Endothelial cell of hepatic sinusoid (primary cell): Measurements from ENCODE around the gene CHCHD3.
"Not testable (repeated sequence)": the region's sequence is repeated elsewhere in the genome, so short reads cannot be mapped to it uniquely, and the experiment has no call there.

ENCODE experiments used
- in situ Hi-C: cut with HindIII; loops from 2 replicates; pipeline ENCODE4 v1.10.0; 2017; ENCODE audit warnings: low sequenced_read_pairs

CHCHD3 gene

DNA sequence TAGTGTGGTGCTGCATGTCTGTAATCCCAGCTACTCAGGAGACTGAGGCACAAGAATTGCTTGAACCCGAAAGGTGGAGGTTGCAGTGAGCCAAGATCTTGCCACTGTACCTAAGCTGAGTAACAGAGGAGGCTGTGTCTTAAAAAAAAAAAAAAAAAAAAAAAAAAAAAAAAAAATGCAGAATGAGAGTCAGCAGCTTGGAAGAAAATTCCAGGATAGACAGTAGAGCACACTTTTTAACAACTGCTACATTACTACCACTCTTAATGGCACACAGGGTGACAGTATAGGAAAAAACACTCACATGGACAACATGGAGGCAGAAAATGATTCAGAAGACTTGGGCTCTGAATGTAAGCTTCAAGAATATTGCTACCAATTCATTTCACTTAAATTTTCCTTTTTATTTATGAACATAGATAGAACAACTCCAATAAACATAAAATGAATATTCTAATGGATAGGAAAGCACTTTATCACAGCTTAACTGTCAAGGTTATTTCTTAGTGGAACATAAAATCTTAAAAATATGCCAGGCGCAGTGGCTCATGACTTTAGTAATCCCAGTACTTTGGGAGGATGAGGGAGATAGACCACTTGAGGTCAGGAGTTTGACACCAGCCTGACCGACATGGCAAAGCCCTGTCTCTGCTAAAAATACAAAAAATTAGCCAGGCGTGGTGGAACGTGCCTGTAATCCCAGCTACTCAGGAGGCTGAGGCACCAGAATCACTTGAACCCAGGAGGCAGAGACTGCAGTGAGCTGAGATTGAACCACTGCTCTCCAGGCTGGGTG is 31.5 kb downstream of the CHCHD3 start:
- in situ Hi-C loops: loop anchor here (5.0 kb wide), 1 partner anchor 58 kb away; no protein-coding TSS in a partner anchor

DNA sequence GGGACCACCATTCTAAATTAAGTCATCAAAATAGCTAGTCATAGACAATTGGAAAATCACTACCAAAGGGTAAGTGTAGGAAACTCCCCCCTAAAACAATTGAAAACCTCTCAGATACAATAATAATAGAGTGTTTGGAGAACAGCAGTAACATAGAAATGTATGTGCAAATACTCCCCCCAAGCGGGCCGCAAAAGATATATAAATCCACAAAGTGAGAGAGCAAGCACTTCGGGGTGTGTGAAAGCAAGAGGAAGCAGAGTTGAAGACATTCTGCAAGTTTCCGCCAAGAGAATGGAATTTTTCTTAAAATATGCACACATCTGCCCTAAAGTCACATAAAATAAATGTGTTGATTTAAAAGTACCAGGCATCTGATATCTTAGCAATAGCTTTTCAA is 33.3 kb downstream of the CHCHD3 start:
- in situ Hi-C loops: no loop called here

DNA sequence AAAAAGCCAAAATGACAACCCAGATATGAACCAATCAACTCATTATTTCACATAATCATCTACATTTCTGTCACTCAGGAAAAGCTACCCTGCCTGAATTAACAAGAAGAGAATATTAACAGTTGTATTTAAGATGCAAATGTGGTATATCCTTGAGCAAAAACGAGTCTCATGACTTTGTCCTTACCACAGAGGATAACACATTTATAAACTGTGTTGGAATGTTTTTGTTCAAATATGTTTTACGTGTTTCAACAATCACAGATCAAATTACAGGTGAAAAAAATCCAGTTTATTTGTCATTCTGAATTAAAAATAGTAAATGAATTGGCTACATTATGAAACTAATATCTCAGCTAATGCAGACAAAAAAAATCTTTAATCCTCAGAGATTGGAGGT is 34.6 kb downstream of the CHCHD3 start:
- in situ Hi-C loops: no loop called here

DNA sequence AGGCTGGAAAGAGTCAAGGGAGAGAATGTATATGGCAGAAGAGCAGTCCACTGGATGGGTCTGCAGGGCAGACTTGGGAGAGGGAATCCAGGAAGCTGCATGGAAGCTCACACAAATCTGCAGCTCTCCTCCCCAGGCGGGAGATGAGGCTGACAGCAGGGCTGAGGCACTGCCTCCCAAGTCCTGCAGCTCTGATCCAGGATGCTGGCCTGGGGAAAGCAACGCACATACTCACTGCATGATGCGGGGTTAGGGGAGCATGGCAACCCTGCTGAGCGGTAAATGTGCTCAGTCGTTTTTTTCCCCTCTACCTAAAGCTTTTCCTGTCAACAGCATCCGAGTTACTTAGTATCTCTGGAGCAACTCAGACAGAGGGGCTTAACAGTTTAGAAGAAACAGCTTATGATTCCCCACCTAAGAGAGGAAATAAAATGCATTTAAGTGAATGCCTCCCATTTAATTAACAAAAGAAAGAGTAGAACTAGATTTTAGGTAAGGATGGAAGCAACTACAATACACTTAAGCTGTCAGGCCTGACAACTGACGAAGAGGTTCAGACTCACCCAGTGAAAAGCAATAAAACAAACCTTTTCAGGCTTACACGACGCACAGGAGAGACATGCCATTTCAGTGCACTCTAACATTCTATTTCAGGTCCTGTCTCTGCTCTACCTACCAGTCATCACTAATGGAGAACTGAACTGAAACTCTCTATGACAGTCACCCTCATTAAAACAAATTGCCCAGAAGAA is 37.0 kb downstream of the CHCHD3 start:
- in situ Hi-C loops: no loop called here

DNA sequence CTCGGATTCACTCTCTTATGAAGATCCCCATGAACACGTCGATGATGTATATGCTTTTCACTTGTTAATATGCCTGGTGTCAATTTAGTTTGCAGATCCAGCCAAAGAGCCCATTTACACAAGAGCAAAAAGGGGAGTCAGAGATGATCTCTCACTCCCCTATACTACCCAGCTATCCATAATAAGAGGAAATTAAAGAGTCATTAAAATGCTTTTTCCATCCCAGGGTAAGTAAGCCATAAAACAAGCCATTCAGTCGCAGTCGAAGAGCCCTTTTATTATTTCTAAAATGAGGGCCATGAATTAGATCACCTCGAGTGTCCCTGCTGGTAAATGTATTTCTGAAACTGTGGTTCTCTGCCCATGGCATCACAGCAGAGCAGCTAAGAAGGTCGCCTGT is 41.2 kb downstream of the CHCHD3 start:
- in situ Hi-C loops: no loop called here

DNA sequence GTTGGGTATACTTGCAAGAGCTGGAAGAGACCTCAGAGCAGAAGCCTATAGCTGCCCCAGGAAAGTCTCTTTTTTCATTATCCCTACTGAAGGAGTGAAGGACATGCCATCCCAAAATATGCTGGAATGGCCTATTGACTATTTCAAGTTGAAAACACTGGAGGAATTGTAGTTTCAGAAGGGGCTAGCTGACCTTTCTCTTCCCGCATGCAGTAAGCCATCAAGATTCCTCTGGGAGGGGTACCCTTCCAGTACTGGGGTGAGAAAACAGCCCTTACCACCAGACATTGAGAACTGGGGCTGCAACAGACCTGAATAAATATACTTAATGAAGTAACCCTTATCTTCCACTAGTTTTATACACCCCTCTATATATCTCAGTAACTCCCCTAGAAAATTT is 41.7 kb downstream of the CHCHD3 start:
- in situ Hi-C loops: no loop called here

DNA sequence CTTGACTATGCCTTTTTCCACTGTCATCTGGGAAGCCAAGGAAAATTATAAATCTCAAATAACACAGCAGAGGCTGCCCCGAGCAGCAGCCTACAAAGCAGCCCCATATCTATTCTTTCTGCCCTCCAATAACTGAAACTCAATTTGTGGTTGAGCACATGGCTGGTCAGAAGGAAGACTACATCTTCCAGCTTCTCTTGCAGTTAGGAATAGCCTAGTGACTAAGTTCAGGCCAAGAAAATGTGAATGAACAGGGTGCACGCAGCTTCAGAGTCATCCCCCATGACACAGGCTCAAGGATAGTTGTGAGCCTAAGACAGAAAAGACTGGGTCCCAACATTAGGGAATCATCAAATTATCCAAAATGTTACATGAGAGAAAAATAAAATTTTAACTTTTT is 42.3 kb downstream of the CHCHD3 start:
- in situ Hi-C loops: no loop called here

DNA sequence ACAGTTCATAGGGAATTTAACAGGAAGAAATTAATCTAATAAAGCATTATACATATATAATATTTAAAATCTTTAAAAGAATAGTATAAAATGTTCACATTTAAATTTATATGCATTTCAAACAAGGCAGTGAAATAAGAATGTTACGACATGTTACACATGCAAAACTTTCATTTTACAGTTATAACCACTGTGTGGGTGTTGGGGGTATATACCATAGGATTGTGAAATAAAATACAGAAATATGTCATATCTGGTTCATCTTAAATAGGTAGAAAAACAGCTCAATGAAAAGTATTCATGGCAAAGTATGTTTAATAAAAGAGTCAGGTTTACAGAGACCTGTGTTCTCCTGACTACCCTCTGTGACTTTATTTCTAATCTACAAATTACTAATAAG is 45.6 kb downstream of the CHCHD3 start:
- in situ Hi-C loops: no loop called here

DNA sequence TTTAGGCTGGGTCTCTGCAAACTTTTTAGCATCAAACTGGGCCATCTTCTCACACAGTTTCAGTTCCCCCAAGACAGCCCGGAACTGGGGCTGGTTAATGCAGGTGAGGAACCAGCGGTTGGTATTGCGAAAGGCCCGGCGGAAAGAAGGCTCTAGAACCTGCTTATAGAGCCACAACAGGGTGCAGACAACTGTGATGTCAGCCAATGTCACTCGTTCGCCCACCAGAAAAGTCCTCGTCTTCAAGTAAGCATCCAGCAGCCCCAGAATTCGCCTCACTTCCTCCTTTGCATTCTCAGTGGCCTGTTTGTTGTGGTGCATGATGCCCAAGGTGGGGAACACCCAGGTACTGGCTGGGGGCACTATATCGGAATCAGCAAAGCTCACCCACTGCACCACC is 46.6 kb downstream of the CHCHD3 start:
- in situ Hi-C loops: not testable (repeated sequence)

DNA sequence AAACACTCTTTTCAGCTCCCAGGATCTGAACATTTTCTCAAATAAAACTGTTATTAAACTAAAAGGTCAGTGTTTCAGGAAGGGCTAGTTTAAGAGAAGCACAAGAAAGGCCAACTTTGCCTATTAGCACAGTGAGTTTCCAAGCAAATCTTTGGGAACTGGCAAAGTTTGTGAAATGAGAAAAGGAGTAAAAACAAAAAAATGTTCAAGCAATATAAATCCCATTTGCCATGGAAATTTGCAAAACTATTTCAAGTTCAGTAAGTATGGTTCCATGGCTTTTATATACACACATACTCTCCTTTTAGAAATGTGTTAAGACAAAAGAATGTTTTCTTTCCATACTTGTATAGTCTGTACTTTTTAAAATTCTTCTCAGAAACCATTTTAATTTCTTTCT is 51.5 kb downstream of the CHCHD3 start:
- in situ Hi-C loops: no loop called here

DNA sequence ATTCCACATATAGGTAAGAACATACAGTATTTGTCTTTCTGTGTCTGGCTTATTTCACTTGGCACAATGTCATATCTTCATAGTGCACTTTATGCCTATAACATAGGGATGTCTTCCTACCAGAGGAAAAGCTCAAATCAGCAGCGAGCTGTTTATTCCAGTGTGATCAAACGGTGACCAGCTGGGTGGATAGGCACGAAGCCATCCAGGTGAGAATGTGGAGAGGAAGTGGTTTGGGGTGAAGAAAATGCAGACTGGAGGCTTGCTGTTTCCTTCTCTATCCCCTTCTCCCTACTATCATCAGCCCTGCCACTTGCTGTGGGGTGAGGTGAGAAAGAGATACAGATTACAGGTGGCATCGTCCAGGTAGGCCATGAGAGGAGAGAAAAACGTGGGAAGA is 52.4 kb downstream of the CHCHD3 start:
- in situ Hi-C loops: no loop called here

DNA sequence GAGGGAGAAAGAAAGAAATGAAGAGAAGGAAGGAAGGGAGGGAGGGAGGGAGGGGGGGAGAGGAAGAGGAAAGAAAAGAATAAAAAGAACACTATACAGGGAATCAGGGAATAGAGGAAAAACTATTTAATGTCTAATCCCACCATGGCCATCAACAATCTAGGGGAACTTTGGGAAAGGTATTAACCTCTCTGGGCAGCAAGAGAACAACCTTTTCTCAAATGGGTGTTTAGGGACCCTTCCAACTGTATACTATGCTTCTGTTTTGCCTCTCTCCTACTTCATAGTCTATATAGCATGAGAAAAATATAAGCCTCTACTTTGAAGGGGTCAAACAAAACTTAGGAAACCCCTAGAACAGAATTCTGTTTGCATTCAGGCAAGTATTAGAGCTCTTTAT is 54.5 kb downstream of the CHCHD3 start:
- in situ Hi-C loops: no loop called here

DNA sequence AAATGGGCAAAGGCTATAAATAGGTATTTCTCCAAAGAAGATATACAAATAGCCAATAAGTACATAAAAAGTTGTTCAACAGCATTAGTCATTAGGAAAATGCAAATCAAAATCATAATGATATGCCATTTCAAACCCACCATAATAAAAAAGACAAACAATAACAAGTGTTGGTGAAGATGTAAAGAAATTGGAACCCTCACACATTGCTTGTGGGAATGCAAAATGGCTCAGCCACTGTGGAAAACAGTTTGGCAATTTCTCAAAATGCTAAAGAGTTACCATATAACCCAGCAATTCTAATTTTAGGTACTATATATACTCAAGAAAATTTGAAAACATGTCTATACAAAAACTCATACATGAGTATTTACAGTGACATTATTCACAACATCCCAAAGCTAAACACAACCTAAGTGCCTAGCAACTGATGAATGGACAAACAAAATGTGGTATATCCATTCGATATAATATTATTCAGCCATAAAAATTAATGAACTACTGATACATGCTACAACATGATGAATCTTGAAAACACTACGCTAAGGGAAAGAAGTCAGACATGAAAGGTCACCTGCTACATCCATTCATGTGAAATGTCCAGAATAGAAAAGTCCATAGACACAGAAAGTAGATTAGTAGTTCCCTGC is 55.6 kb downstream of the CHCHD3 start:
- in situ Hi-C loops: no loop called here

DNA sequence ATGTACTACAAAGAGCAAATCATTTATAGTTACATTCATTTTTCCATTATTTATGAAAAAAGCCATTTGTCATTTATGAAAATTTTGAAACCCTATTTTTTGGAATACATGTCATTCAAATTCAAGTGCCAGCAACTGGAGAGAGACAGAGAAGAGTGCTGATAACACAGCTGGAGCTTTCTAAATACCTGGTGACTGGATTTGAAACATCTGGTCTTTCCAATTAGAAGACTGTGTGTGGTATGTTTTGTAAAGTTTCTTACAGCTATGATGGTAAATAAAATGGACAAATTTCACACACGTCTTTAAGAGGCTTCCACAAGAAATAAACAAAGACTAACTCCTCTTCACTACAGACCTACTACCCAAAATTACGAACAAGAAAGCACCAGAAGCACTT is 56.8 kb downstream of the CHCHD3 start:
- in situ Hi-C loops: no loop called here

DNA sequence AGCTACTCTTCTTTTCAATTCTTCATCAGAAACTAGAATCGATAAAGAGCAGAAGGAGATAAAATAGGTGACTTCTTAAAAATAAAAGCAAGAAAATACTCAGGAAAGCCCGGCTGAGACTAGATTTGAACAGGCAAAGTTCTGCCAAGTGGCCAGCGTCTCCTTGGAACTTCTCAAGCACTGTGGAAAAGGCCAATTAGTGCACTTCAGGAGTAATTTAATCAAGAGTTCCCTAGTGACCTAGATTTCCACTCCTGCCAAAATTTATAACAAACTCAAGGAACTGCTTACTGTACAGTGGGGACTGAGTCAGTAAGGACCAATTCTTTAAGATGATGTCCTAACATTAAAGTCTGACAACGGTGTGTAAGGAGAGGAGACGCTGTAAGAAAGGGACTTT is 57.3 kb downstream of the CHCHD3 start:
- in situ Hi-C loops: no loop called here

DNA sequence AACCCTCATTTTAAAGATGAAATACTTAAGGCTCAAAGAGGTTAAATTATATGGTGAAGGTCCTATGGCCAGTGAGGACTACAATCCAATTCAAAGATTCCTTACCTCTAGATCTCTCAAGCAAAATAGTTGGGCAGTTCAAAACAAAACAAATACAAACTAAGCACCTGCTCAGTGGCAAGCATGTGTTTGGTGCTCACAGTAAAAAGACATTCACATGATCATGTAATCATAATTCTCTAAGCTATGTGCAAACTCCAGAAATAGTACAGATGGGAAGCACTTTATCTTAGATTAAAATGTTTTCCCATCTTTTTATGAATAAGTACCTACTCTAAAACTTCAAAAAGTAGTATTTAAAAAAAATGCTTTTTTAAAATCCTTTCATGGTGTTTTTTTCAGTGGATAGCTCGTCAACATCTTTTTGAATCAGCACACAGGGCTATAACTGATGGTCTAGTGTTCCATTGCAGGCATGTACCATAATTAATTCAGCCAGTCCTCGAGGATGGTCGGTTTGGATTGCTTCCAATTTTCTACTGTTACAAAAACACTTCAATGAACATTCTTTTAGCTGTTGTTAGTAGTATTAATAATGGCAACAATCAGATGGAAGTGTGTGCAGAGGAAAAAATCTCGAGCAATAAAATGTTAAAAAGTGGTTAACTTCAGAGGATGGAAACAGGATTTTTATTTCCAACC is 58.4 kb downstream of the CHCHD3 start:
- in situ Hi-C loops: no loop called here

DNA sequence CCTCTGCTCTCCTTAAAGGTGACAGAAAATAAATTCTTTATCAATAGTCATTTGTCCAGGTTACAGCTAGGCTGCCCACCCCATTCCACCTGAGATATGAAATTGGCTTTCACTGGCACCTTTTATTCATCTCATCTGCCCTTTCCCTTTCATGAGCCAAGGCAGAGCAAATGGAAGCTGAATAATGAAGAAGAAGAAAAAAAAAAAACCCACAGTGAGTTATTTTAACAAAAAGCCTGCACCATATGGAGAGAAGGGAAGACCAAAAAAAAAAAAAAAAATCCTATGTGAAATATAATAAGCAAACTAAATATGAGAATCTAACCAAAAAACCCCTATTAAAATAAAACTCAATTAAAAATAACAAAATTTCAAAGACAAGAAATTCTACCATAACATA is 59.2 kb downstream of the CHCHD3 start:
- in situ Hi-C loops: no loop called here

DNA sequence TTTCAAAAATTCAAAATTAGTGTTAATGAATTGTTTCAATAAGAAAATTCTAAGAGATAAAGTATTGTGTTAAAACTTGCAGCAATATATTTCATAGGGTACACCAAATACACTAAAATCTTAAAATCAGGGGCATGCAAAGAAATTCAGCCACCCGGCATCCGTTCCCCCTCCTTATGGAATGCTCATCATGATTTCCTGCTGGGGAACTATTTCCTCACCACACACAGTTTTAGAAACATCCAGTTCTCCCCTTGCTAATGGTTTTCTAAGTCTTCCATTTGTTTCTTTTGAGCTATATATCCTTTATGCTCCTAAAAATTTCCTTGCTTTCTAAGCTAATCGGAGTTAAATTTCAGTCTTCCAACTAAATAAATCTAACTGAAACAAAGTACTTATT is 60.7 kb downstream of the CHCHD3 start:
- in situ Hi-C loops: no loop called here

DNA sequence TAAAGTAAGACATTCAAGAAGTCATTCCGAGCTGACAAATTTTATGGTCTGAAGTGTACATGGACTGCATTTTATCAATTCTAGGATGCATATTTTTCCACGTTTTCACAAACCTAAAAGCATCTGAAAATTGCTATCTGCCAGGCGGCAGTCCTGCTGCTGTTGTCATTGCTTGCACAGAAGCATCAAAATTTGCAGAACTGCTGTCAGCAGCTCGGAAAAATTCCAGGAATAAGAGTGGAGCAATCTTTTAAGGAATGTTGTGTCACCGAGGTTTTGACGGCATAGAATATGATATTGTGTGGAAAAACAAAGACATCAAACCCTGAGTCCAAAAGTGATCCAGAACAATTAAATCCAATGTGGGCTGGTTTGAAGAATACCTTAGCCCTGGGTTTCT is 61.4 kb downstream of the CHCHD3 start:
- in situ Hi-C loops: no loop called here

DNA sequence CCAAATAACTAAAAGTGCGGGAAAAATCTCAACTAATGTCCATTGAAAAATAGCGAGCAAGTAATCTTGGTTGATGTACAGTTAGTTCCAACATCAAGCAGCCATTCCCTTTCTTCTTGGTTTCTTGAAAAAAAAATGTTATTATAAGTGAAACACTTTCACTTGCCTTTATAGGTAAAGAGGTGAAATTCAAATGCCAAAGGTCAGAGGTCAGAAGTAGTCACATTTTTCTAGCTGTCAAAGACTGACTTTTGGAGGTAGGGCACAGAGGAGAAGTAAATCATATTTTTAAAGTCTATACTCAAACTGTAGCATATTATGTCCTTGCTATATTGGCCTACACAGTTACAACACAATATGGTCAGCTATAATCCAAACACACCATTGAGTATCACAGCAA is 62.3 kb downstream of the CHCHD3 start:
- in situ Hi-C loops: no loop called here

DNA sequence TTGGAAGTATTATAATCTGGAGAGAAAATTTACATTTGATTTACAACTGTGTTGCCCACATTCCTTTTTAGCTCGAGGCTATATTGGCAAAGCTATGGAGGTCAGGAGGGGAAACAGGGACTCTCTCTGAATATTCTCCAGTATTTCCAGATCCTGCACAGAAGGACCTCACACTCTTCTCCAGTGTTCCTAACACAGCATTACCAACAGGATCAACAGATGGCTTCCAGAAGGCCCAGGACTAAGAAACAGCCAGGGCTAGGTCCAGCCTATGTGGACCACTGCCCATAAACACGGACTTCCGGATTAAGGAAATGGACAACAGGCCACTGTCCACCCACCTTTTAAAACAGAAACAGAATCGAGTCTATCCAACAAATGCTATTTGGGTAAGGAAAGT is 65.3 kb downstream of the CHCHD3 start:
- in situ Hi-C loops: no loop called here
